ENCODE data around the gene ARMC5.
A peak's percentile ranks its signal among the peaks of the same experiment; 100 is the strongest.

- TF ChIP-seq EP300 (IDR thresholded peaks at IDR 0.05), result no peak
- peak; percentile 28 for TF ChIP-seq POLR2AphosphoS5 (IDR thresholded peaks at IDR 0.05)
- peak in 1 of 4 experiments; percentile 19 for TF ChIP-seq CTCF (IDR thresholded peaks at IDR 0.05)
- TF ChIP-seq POLR2A (IDR thresholded peaks at IDR 0.05), result no peak
Measured at GRCh38 chr16:31477220-31478216, 18.2 kb downstream of the ARMC5 start.
